Measurements from ENCODE around the gene EXOC8. TPM values are rescaled to one million over a fixed set of nuclear protein-coding genes. Genes with fewer than 3 reads are reported as not detected.

The EXOC8 gene
- total and polyA plus RNA-seq, 8 donors = 10.9 to 20.4 (median 12.7) TPM

GRCh38 chr1:231286603-231287002 lies 51.0 kb downstream of the EXOC8 start:
- DNase-seq (no peak), ATAC-seq (no peak)
- Histone ChIP-seq H3K27me3 (no peaks in the 10 kb centered on the region), H3K4me1 (no peaks in the 10 kb centered on the region), H3K9me3 (no peaks in the 10 kb centered on the region), H3K36me3 (no peaks in the 10 kb centered on the region), H3K4me3 (no peak overlapping the region), H3K27ac (no peak overlapping the region)
- TF ChIP-seq, protein P1, sequence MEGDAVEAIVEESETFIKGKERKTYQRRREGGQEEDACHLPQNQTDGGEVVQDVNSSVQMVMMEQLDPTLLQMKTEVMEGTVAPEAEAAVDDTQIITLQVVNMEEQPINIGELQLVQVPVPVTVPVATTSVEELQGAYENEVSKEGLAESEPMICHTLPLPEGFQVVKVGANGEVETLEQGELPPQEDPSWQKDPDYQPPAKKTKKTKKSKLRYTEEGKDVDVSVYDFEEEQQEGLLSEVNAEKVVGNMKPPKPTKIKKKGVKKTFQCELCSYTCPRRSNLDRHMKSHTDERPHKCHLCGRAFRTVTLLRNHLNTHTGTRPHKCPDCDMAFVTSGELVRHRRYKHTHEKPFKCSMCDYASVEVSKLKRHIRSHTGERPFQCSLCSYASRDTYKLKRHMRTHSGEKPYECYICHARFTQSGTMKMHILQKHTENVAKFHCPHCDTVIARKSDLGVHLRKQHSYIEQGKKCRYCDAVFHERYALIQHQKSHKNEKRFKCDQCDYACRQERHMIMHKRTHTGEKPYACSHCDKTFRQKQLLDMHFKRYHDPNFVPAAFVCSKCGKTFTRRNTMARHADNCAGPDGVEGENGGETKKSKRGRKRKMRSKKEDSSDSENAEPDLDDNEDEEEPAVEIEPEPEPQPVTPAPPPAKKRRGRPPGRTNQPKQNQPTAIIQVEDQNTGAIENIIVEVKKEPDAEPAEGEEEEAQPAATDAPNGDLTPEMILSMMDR (IDR thresholded peaks at IDR 0.05) = no peak
- intact Hi-C loops (cut with DNase I) = no loop called here

DNA sequence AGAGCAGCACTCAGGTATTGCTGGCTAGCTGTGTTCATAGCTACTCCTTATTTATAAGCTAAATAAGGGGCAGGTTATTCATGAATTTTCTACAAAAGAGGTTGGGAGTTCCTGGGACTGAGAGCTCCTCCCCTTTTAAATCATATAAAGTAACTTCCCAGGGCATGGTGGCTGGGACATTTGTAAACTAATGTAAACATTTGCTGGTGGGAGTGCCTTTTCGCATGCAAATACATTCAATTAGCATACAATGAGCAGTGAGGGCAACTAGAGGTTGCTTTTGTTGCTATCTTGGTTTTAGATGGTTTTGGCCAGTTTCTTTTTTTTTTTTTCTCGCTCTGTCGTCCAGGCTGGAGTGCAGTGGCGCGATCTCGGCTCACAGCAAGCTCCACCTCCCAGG lies 53.2 kb downstream of the EXOC8 start:
- no peaks in the 10 kb centered on the region for H3K4me1 ChIP-seq
- no peaks in the 10 kb centered on the region for H3K36me3 ChIP-seq
- H3K4me3 ChIP-seq = no peak overlapping the region
- DNase-seq (no peak), ATAC-seq (no peak)
- H3K27ac ChIP-seq = no peak overlapping the region
- TF ChIP-seq, protein P1 (IDR thresholded peaks at IDR 0.05) = no peak
- intact Hi-C loops (cut with DNase I) = no loop called here
- H3K9me3 ChIP-seq = no peaks in the 10 kb centered on the region
- no peaks in the 10 kb centered on the region for H3K27me3 ChIP-seq

Other genes with a start within 250 kb of the EXOC8 start
- under 1 TPM in 1 of 2 donors, not detected in 1; 0.06 TPM for gene TRIM67, start 175.8 kb downstream of the EXOC8 start, total RNA-seq
- 1 to 10 TPM in 2 of 6 donors, under 1 TPM in 4; 0.35 to 1.5 (median 0.80) TPM for gene TRIM67, start 175.8 kb downstream of the EXOC8 start, polyA plus RNA-seq (ENCODE audit: insufficient read length in 6 of 6)
- 10 to 100 TPM; 35.1 to 40.6 TPM for gene GNPAT, start 96.6 kb downstream of the EXOC8 start, total RNA-seq
- 10 to 100 TPM; 68.8 to 89.5 (median 75.3) TPM for gene GNPAT, start 96.6 kb downstream of the EXOC8 start, polyA plus RNA-seq (ENCODE audit: insufficient read length in 6 of 6)
- 10 to 100 TPM in 1 of 2 donors, 1 to 10 TPM in 1; 9.4 to 14.6 TPM for gene SPRTN, start 441 bp upstream of the EXOC8 start, total RNA-seq
- gene SPRTN, start 441 bp upstream of the EXOC8 start, polyA plus RNA-seq (ENCODE audit: insufficient read length in 6 of 6) = 10 to 100 TPM; 11.7 to 16.7 (median 15.1) TPM
- gene EGLN1, start 84.4 kb upstream of the EXOC8 start, total RNA-seq = 10 to 100 TPM; 19.4 to 25.2 TPM
- 10 to 100 TPM; 38.6 to 54.6 (median 43.3) TPM for gene EGLN1, start 84.4 kb upstream of the EXOC8 start, polyA plus RNA-seq (ENCODE audit: insufficient read length in 6 of 6)
- 10 to 100 TPM; 29.1 to 36.3 TPM for gene TSNAX, start 190.8 kb upstream of the EXOC8 start, total RNA-seq
- 10 to 100 TPM; 47.4 to 63.7 (median 52.9) TPM for gene TSNAX, start 190.8 kb upstream of the EXOC8 start, polyA plus RNA-seq (ENCODE audit: insufficient read length in 6 of 6)